SU-DHL-6 (cell line): ENCODE data around the gene BCL2L15.

Source experiments
- H2AFZ ChIP-seq: fragments of 200-600 bp; sonication (generic); 2 replicates; pipeline ENCODE4 v1.6.1; 2014; ENCODE audit warnings: low read depth, mild to moderate bottlenecking, moderate library complexity, mixed read lengths, antibody characterized with exemption, low read length; ENCODE audit not compliant: severe bottlenecking
- H3F3A ChIP-seq: fragments of 200-600 bp; shearing (Covaris generic); 2 replicates; pipeline ENCODE4 v1.6.0; 2016; ENCODE audit warnings: antibody characterized with exemption, mild to moderate bottlenecking; ENCODE audit not compliant: insufficient read depth
- H3K27ac ChIP-seq: fragments of 200-600 bp; sonication (generic); 2 replicates; pipeline ENCODE4 v1.5.1; 2016; ENCODE audit warnings: low read depth, mild to moderate bottlenecking, low read length, moderate library complexity, mixed read lengths
- H3K27me3 ChIP-seq: fragments of 200-600 bp; sonication (generic), shearing (Covaris generic); 2 replicates; pipeline ENCODE4 v1.6.0; 2014; ENCODE audit warnings: mild to moderate bottlenecking, low read length
- H3K36me3 ChIP-seq: fragments of 200-600 bp; sonication (generic); 2 replicates; pipeline ENCODE4 v1.6.1; 2014; ENCODE audit warnings: mild to moderate bottlenecking, low read length, mixed read lengths
- H3K4me2 ChIP-seq: fragments of 300-600, 200-600 bp; shearing (Covaris generic), sonication (generic); 2 replicates; pipeline ENCODE4 v1.6.0; 2014; ENCODE audit warnings: low read length, low read depth, mild to moderate bottlenecking; ENCODE audit not compliant: poor library complexity, severe bottlenecking
- H3K4me3 ChIP-seq: fragments of 200-600 bp; sonication (generic); 2 replicates; pipeline ENCODE4 v1.5.1; 2014; ENCODE audit warnings: antibody characterized with exemption, low read length, mild to moderate bottlenecking, mixed read lengths; ENCODE audit not compliant: insufficient read depth, poor library complexity, severe bottlenecking
- H3K79me2 ChIP-seq: fragments of 200-600 bp; sonication (generic); 2 replicates; pipeline ENCODE4 v1.6.1; 2014; ENCODE audit warnings: mild to moderate bottlenecking, low read length, moderate library complexity; ENCODE audit not compliant: insufficient read depth
- H3K9ac ChIP-seq: fragments of 200-600 bp; sonication (generic); 2 replicates; pipeline ENCODE4 v1.7.0; 2014; ENCODE audit warnings: mild to moderate bottlenecking, low read length
- H3K9me2 ChIP-seq: fragments of 200-600 bp; sonication (generic); replicated peaks from 2 replicates; pipeline ENCODE4 v1.6.1; 2014; ENCODE audit warnings: low read length; ENCODE audit not compliant: insufficient read depth
- H3K9me3 ChIP-seq: fragments of 200-600 bp; sonication (generic); 2 replicates; pipeline ENCODE4 v1.6.1; 2014; ENCODE audit warnings: low read length, mixed read lengths; ENCODE audit not compliant: insufficient read depth
- H4K20me1 ChIP-seq: fragments of 200-600 bp; sonication (generic); 2 replicates; pipeline ENCODE4 v1.6.1; 2014; ENCODE audit warnings: low read depth, mild to moderate bottlenecking, antibody characterized with exemption, low read length, moderate library complexity, mixed read lengths
- EZH2phosphoT487 ChIP-seq: fragments of 200-600 bp; sonication (generic), shearing (Covaris generic); conservative IDR thresholded peaks from 2 replicates; pipeline ENCODE4 v1.6.1; 2018; ENCODE audit warnings: mild to moderate bottlenecking, antibody characterized with exemption, low read length, moderate library complexity, mixed read lengths
- TF ChIP-seq, protein P1 (sequence below): fragments of 200-600 bp; sonication (generic); IDR thresholded peaks from one replicate; pipeline ENCODE4 v1.5.1; 2017; ENCODE audit warnings: antibody characterized with exemption, mild to moderate bottlenecking, low read length, moderate library complexity; ENCODE audit not compliant: insufficient read depth, poor library complexity, severe bottlenecking

BCL2L15 gene

DNA sequence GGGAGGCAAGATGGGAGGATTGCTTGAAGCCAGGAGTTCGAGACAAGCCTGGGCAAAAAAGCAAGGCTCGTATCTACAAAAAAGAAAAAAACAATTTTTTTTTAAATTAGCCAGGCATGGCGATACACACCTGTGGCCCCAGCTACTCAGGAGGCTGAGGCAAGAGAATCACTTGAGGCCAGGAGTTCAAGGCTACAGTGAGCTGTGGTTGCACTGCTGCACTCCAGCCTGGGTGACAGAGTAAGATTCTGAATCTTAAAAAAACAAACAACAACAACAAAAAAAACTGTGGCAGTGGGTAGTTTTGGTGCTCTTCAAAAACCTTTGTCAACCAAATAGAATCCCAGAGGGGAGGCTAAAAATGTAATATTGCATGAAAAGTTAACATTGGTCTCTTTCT is 16.6 kb downstream of the BCL2L15 start:
- no peaks in the 10 kb centered on the region for H3K9me2 ChIP-seq
- no peaks in the 10 kb centered on the region for H3K27me3 ChIP-seq
- TF ChIP-seq EZH2phosphoT487 = no peak
- TF ChIP-seq, protein P1, sequence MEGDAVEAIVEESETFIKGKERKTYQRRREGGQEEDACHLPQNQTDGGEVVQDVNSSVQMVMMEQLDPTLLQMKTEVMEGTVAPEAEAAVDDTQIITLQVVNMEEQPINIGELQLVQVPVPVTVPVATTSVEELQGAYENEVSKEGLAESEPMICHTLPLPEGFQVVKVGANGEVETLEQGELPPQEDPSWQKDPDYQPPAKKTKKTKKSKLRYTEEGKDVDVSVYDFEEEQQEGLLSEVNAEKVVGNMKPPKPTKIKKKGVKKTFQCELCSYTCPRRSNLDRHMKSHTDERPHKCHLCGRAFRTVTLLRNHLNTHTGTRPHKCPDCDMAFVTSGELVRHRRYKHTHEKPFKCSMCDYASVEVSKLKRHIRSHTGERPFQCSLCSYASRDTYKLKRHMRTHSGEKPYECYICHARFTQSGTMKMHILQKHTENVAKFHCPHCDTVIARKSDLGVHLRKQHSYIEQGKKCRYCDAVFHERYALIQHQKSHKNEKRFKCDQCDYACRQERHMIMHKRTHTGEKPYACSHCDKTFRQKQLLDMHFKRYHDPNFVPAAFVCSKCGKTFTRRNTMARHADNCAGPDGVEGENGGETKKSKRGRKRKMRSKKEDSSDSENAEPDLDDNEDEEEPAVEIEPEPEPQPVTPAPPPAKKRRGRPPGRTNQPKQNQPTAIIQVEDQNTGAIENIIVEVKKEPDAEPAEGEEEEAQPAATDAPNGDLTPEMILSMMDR = no peak
- peaks cover 55% of the 10 kb centered on the region for H3F3A ChIP-seq
- H3K4me3 ChIP-seq = peak overlapping the region; percentile 60
- H3K36me3 ChIP-seq = no peaks in the 10 kb centered on the region
- peaks cover 51% of the 10 kb centered on the region for H3K79me2 ChIP-seq
- H3K27ac ChIP-seq = peak overlapping the region; percentile 87
- H2AFZ ChIP-seq = no peak overlapping the region
- H3K9me3 ChIP-seq = no peaks in the 10 kb centered on the region
- H3K4me2 ChIP-seq = peak overlapping the region; percentile 86
- H4K20me1 ChIP-seq = no peaks in the 10 kb centered on the region
- peak overlapping the region; percentile 65 for H3K9ac ChIP-seq

DNA sequence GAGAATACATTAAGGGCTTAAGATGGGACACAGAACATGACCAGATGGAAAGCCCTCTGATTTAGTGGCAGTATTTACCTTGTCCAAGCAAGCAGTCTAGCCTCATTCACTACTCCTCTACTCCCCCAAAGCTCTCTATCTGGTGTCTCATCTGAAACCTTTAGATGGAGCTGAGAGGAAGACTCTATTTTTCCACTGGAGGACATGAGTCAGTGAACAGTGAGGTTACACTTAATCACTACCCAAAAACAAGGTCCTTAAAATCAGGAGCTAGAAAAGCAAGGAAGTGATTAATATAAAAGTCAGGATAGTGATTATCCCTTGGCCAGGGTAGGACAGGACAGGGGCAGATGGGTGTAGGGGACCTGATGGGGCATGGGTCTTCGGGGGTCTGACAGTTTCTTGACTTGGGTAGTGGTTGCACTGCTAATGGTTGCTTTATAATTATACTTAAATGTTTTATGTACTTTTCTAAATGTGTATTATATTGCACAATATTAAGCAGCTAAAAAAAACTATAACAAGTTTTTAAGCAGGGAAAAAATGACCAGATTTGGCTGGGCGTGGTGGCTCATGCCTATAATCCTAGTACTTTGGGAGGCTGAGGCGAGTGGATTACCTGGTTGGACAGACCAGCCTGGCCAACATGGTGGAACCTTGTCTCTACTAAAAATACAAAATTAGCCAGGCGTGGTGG is 18.8 kb downstream of the BCL2L15 start:
- H3K9ac ChIP-seq = no peak overlapping the region
- no peaks in the 10 kb centered on the region for H3K9me2 ChIP-seq
- H3K27me3 ChIP-seq = no peaks in the 10 kb centered on the region
- TF ChIP-seq, protein P1 = no peak
- no peak for TF ChIP-seq EZH2phosphoT487
- H3K9me3 ChIP-seq = no peaks in the 10 kb centered on the region
- H3K4me2 ChIP-seq = peak overlapping the region; percentile 25
- H3K4me3 ChIP-seq = no peak overlapping the region
- H3K27ac ChIP-seq = peak overlapping the region; percentile 18; the same call in 1 of the 2 replicates
- no peaks in the 10 kb centered on the region for H4K20me1 ChIP-seq
- no peaks in the 10 kb centered on the region for H3K36me3 ChIP-seq
- no peak overlapping the region for H2AFZ ChIP-seq
- peaks cover 66% of the 10 kb centered on the region for H3K79me2 ChIP-seq
- H3F3A ChIP-seq = peaks cover 44% of the 10 kb centered on the region

DNA sequence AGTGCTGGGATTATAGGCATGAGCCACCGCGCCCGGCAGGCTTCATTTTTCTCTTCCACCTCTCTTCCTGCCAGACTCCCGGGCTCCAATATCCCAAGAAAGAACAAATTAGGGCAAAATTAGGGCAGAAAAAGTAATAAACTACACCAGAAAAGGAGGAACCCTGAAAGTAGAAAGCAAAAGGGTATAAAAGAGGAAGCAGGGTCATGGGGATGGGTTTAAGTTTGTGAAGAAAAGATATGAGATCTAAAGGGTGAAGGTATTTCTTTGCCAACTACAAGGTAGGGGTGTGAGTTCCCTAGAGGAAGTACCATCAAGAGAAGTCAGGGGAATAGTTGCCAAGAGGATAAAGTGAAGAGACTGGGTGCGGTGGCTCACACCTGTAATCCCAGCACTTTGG is 25.7 kb downstream of the BCL2L15 start:
- no peak overlapping the region for H3K4me3 ChIP-seq
- H4K20me1 ChIP-seq = no peaks in the 10 kb centered on the region
- H3F3A ChIP-seq = peaks cover 26% of the 10 kb centered on the region
- H3K4me2 ChIP-seq = no peak overlapping the region
- H2AFZ ChIP-seq = no peak overlapping the region
- peaks cover 31% of the 10 kb centered on the region for H3K79me2 ChIP-seq
- TF ChIP-seq, protein P1 = no peak
- TF ChIP-seq EZH2phosphoT487 = no peak
- no peaks in the 10 kb centered on the region for H3K9me3 ChIP-seq
- no peaks in the 10 kb centered on the region for H3K27me3 ChIP-seq
- peaks cover 9% of the 10 kb centered on the region for H3K36me3 ChIP-seq
- H3K27ac ChIP-seq = no peak overlapping the region
- no peak overlapping the region for H3K9ac ChIP-seq
- no peaks in the 10 kb centered on the region for H3K9me2 ChIP-seq
